B cell (primary cell): Measurements from ENCODE around the gene CIAO2B. TPM values are rescaled to one million over a fixed set of nuclear protein-coding genes. Genes with fewer than 3 reads are reported as not detected.

Experiments used
- ATAC-seq: fragments of 200-7000 bp; cut with Tn5 transposase; one replicate; pipeline ENCODE4 v1.10.0; 2021; ENCODE audit warnings: low read depth, mild to moderate bottlenecking, moderate number of reproducible peaks, moderate library complexity
- CTCF ChIA-PET: fragments of 350-600 bp; sonication (Branson Sonifier 250); formaldehyde crosslinking; loops from one replicate; lab custom pipeline; 2021; ENCODE audit warnings: antibody characterized with exemption, inconsistent platforms; lab: Charles Lee
- POLR2A ChIA-PET: fragments of 350-600 bp; sonication (Branson Sonifier 250); formaldehyde crosslinking; loops from one replicate; lab custom pipeline; 2021; ENCODE audit warnings: antibody characterized with exemption; lab: Charles Lee
- DNase-seq: peaks from one replicate; pipeline ENCODE4 v3.0.0; 2013
- H2AFZ ChIP-seq: 2 replicates; pipeline ENCODE4 v1.6.1; 2012; ENCODE audit warnings: mild to moderate bottlenecking, low read depth, low read length; ENCODE audit not compliant: insufficient read depth, poor library complexity, severe bottlenecking
- H3K27ac ChIP-seq, 2 donors: 1 replicate in 1 of 2; 2 replicates in 1 of 2; pipeline ENCODE4 v1.5.1; 2012 to 2013; ENCODE audit warnings: low read length in 2 of 2, mild to moderate bottlenecking in 2 of 2, moderate library complexity in 1 of 2
- H3K27me3 ChIP-seq, 4 experiments: fragments of 200-600 bp in 1 of 4; sonication (generic) in 1 of 4; replicated peaks in 1 of 4; 1 replicate in 2 of 4; 2 replicates in 2 of 4; pipeline versions ENCODE4 v1.6.1 to v1.7.0; 2013 to 2016; ENCODE audit warnings: low read length in 3 of 4, mild to moderate bottlenecking in 2 of 4, mixed read lengths in 1 of 4, moderate library complexity in 1 of 4; ENCODE audit not compliant: insufficient read depth in 4 of 4, control insufficient read depth in 3 of 4; ENCODE audit errors: control extremely low read depth in 1 of 4
- H3K36me3 ChIP-seq, 2 experiments: replicated peaks in 1 of 2; 1 replicate in 1 of 2; 2 replicates in 1 of 2; pipeline versions ENCODE4 v1.6.1 to v1.7.1; 2013; ENCODE audit warnings: low read length in 1 of 2; ENCODE audit not compliant: insufficient read depth in 2 of 2, control insufficient read depth in 1 of 2; ENCODE audit errors: control extremely low read depth in 1 of 2, extremely low read depth in 1 of 2
- H3K4me1 ChIP-seq, 2 donors: fragments of 200-600 bp in 1 of 2; sonication (generic) in 1 of 2; 1 replicate in 1 of 2; 2 replicates in 1 of 2; pipeline versions ENCODE4 v1.5.1 to v1.6.1; 2013 to 2017; ENCODE audit warnings: low read length in 2 of 2; ENCODE audit not compliant: control insufficient read depth in 2 of 2, insufficient read depth in 2 of 2
- H3K4me2 ChIP-seq: replicated peaks from 2 replicates; pipeline ENCODE3; 2012; ENCODE audit warnings: mild to moderate bottlenecking, low read depth, low read length; ENCODE audit not compliant: poor library complexity, severe bottlenecking
- H3K4me3 ChIP-seq, 5 experiments: fragments of 200-600 bp in 1 of 5; sonication (generic) in 1 of 5; 1 replicate in 3 of 5; 2 replicates in 2 of 5; pipeline versions ENCODE4 v1.5.1 to v1.7.0; 2011 to 2016; ENCODE audit warnings: low read length in 4 of 5, mild to moderate bottlenecking in 4 of 5, low read depth in 2 of 5, control low read depth in 1 of 5, moderate library complexity in 1 of 5; ENCODE audit not compliant: insufficient read depth in 1 of 5; ENCODE audit errors: control extremely low read depth in 1 of 5, extremely low read depth in 1 of 5
- H3K79me2 ChIP-seq: fragments of 200-600 bp; sonication (generic); one replicate; pipeline ENCODE4 v1.6.0; 2016; ENCODE audit warnings: low read length; ENCODE audit not compliant: control insufficient read depth, insufficient read depth
- H3K9ac ChIP-seq: fragments of 200-600 bp; sonication (generic); 2 replicates; pipeline ENCODE4 v1.6.1; 2017; ENCODE audit warnings: mild to moderate bottlenecking, low read length, moderate library complexity
- H3K9me3 ChIP-seq, 3 donors: one replicate each; pipeline versions ENCODE4 v1.6.1 to v1.7.1; 2013; ENCODE audit warnings: low read length in 2 of 3; ENCODE audit not compliant: control insufficient read depth in 2 of 3, insufficient read depth in 1 of 3; ENCODE audit errors: control extremely low read depth in 1 of 3
- H4K20me1 ChIP-seq: 2 replicates; pipeline ENCODE4 v1.6.0; 2012; ENCODE audit warnings: mild to moderate bottlenecking, low read length; ENCODE audit not compliant: insufficient read depth, control insufficient read depth, poor library complexity, severe bottlenecking
- H3K27ac Mint-ChIP-seq: one replicate; pipeline ENCODE4 v1.8.0; 2021; ENCODE audit warnings: mixed read lengths
- H3K27me3 Mint-ChIP-seq: one replicate; pipeline ENCODE4 v1.8.0; 2021; ENCODE audit warnings: mixed read lengths
- H3K4me1 Mint-ChIP-seq: one replicate; pipeline ENCODE4 v1.8.0; 2021; ENCODE audit warnings: mixed read lengths
- H3K4me3 Mint-ChIP-seq: one replicate; pipeline ENCODE4 v1.8.0; 2021; ENCODE audit warnings: mixed read lengths
- H3K9me3 Mint-ChIP-seq: one replicate; pipeline ENCODE4 v1.8.0; 2022; ENCODE audit warnings: mixed read lengths; ENCODE audit not compliant: insufficient read depth
- EZH2 ChIP-seq: IDR thresholded peaks from 2 replicates; pipeline ENCODE4 v1.6.1; 2012; ENCODE audit warnings: borderline replicate concordance, low read depth, mild to moderate bottlenecking, moderate library complexity, low read length; ENCODE audit not compliant: insufficient read depth, poor library complexity, severe bottlenecking
- WGBS: methylation state at CpG from one replicate; pipeline ENCODE4 v1.1.5; 2013; ENCODE audit warnings: missing lambda C conversion rate; ENCODE audit not compliant: insufficient coverage; 5-methylcytosine and 5-hydroxymethylcytosine counted together
- intact Hi-C: fragments of 100-400 bp; cut with micrococcal nuclease; formaldehyde crosslinking; loops from one replicate; pipeline ENCODE4 v1.10.0; 2022
- polyA plus RNA-seq: library from polyadenylated mRNA; depleted of rRNA; stranded (reverse); fragments of >200 nt; gene quantifications from 2 replicates; pipeline ENCODE4 v1.2.3, GENCODE V29; 2012
- total RNA-seq, 2 donors: library from RNA; stranded (reverse); fragments of 120-200 nt in 1 of 2; gene quantifications; 1 replicate in 1 of 2; 2 replicates in 1 of 2; pipeline versions ENCODE4 v1.2.3 to v1.2.4, GENCODE V29; 2013 to 2022
- TF ChIP-seq, protein P1 (sequence below): fragments of 200-600 bp; IDR thresholded peaks from one replicate; pipeline ENCODE4 v1.8.0; 2022; ENCODE audit warnings: antibody characterized with exemption, mild to moderate bottlenecking

CIAO2B gene
- total and polyA plus RNA-seq, 2 donors (not counting 1 experiment from before 2014, with no cell fraction given), result 60.6 to 159 TPM

DNA sequence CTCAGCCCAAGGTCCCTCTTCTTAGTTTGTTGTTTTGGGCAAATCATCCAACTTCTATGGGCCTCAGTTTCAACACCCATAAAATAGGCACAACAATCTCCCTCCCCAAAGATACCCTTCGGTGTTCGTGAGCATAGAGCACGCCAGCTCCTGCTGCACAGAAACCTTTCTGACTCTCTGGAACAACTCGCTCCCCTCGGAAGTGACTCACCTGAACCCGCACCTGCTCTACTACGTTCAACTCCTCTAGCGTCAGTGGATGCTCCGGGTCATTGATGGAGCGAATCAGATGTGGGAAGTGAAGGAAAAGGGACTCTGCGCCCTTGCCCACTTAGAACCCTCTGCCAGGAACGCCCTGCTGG is 445 bp downstream of the CIAO2B start:
- Mint-ChIP-seq H3K4me3 (peak overlapping the region; percentile 99), H3K4me1 (peaks cover 54% of the 10 kb centered on the region), H3K27ac (peak overlapping the region; percentile 98), H3K27me3 (no peaks in the 10 kb centered on the region), H3K9me3 (no peaks in the 10 kb centered on the region)
- POLR2A ChIA-PET, result interaction anchor here (0.6 to 0.7 kb wide), 2 partner anchors 40 to 292 kb away, joined by 3 read pairs; no protein-coding TSS in a partner anchor
- Histone ChIP-seq H4K20me1 (peaks cover 14% of the 10 kb centered on the region), H3K27me3 (no peaks in the 10 kb centered on the region), H3K4me2 (peak overlapping the region; percentile 88), H3K4me3 (peak overlapping the region; percentile 89 to 94 (median 92)), H3K4me1 (peaks cover 24 to 33% of the 10 kb centered on the region in 2 donors), H3K36me3 (peaks cover 0 to 10% of the 10 kb centered on the region in 2 experiments), H3K27ac (peak overlapping the region; percentile 86 to 92), H3K79me2 (peaks cover 26% of the 10 kb centered on the region), H2AFZ (peak overlapping the region; percentile 96), H3K9ac (peak overlapping the region; percentile 95), H3K9me3 (no peaks in the 10 kb centered on the region)
- ATAC-seq, result no peak
- WGBS, result 5% methylated on average over 4 of the region's 12 CpGs
- CTCF ChIA-PET, result interaction anchor here (1.0 to 1.2 kb wide), 2 partner anchors 11 to 23 kb away, joined by 3 read pairs; no protein-coding TSS in a partner anchor
- intact Hi-C loops, result loop anchor here (1.0 to 5.0 kb wide), 2 partner anchors 14 to 51 kb away; partner anchors contain the start of gene PDP2
- DNase-seq, result no peak
- no peak for TF ChIP-seq EZH2
- TF ChIP-seq, protein P1, sequence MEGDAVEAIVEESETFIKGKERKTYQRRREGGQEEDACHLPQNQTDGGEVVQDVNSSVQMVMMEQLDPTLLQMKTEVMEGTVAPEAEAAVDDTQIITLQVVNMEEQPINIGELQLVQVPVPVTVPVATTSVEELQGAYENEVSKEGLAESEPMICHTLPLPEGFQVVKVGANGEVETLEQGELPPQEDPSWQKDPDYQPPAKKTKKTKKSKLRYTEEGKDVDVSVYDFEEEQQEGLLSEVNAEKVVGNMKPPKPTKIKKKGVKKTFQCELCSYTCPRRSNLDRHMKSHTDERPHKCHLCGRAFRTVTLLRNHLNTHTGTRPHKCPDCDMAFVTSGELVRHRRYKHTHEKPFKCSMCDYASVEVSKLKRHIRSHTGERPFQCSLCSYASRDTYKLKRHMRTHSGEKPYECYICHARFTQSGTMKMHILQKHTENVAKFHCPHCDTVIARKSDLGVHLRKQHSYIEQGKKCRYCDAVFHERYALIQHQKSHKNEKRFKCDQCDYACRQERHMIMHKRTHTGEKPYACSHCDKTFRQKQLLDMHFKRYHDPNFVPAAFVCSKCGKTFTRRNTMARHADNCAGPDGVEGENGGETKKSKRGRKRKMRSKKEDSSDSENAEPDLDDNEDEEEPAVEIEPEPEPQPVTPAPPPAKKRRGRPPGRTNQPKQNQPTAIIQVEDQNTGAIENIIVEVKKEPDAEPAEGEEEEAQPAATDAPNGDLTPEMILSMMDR, result no peak

GRCh38 chr16:66932076-66932475 is 2.1 kb downstream of the CIAO2B start:
- Histone ChIP-seq H3K4me2 (no peak overlapping the region), H4K20me1 (peaks cover 10% of the 10 kb centered on the region), H3K4me1 (peaks cover 24 to 33% of the 10 kb centered on the region in 2 donors), H3K27ac (no peak overlapping the region), H3K36me3 (peaks cover 0 to 12% of the 10 kb centered on the region in 2 experiments), H3K27me3 (peaks cover 0 to 1% (median 0%) of the 10 kb centered on the region in 4 experiments), H3K4me3 (no peak overlapping the region), H3K79me2 (peaks cover 26% of the 10 kb centered on the region), H3K9ac (no peak overlapping the region), H2AFZ (no peak overlapping the region), H3K9me3 (no peaks in the 10 kb centered on the region)
- DNase-seq (no peak), ATAC-seq (no peak)
- peak overlapping the region; percentile 99 for H3K4me3 Mint-ChIP-seq
- no peaks in the 10 kb centered on the region for H3K27me3 Mint-ChIP-seq
- peaks cover 50% of the 10 kb centered on the region for H3K4me1 Mint-ChIP-seq
- no peaks in the 10 kb centered on the region for H3K9me3 Mint-ChIP-seq
- ChIA-PET POLR2A (no interaction called here), CTCF (no interaction called here)
- H3K27ac Mint-ChIP-seq, result peak overlapping the region; percentile 50
- TF ChIP-seq, protein P1, result no peak
- no peak for TF ChIP-seq EZH2
- intact Hi-C loops, result loop anchor here (5.0 kb wide), 1 partner anchor 50 kb away; the partner anchor contains the start of gene PDP2
- WGBS, result 100% methylated on average over 3 of the region's 4 CpGs
